ENCODE measurements around the gene CLEC11A.
"Not testable (repeated sequence)": the region's sequence is repeated elsewhere in the genome, so short reads cannot be mapped to it uniquely, and the experiment has no call there.

The CLEC11A gene

GRCh38 chr19:50741179-50741933, 18.2 kb downstream of the CLEC11A start:
- Mint-ChIP-seq H3K4me1 (ENCODE audit: low read depth) (no peaks in the 10 kb centered on the region), H3K36me3 (ENCODE audit: low read depth) (no peaks in the 10 kb centered on the region), H3K9me3 (no peaks in the 10 kb centered on the region), H3K27me3 (peaks cover 28% of the 10 kb centered on the region), H3K4me3 (no peak overlapping the region), H3K27ac (no peak overlapping the region)
- intact Hi-C loops (cut with micrococcal nuclease) = no loop called here

GRCh38 chr19:50743537-50743936, 20.4 kb downstream of the CLEC11A start:
- Mint-ChIP-seq H3K4me1 (ENCODE audit: low read depth) (no peaks in the 10 kb centered on the region), H3K4me3 (no peak overlapping the region), H3K9me3 (no peaks in the 10 kb centered on the region), H3K36me3 (ENCODE audit: low read depth) (no peaks in the 10 kb centered on the region), H3K27ac (no peak overlapping the region), H3K27me3 (peaks cover 24% of the 10 kb centered on the region)
- intact Hi-C loops (cut with micrococcal nuclease) = no loop called here

GRCh38 chr19:50745221-50745620, 22.1 kb downstream of the CLEC11A start:
- Mint-ChIP-seq H3K4me1 (ENCODE audit: low read depth) (no peaks in the 10 kb centered on the region), H3K9me3 (no peaks in the 10 kb centered on the region), H3K36me3 (ENCODE audit: low read depth) (no peaks in the 10 kb centered on the region), H3K4me3 (no peak overlapping the region), H3K27ac (no peak overlapping the region), H3K27me3 (peaks cover 15% of the 10 kb centered on the region)
- intact Hi-C loops (cut with micrococcal nuclease) = no loop called here

GRCh38 chr19:50747141-50747540, 24.0 kb downstream of the CLEC11A start:
- H3K4me3 Mint-ChIP-seq; H3K4me1 Mint-ChIP-seq (ENCODE audit: low read depth); H3K9me3 Mint-ChIP-seq; H3K27me3 Mint-ChIP-seq; H3K27ac Mint-ChIP-seq; H3K36me3 Mint-ChIP-seq (ENCODE audit: low read depth); intact Hi-C loops (cut with micrococcal nuclease): not testable (repeated sequence)

GRCh38 chr19:50749490-50749889, 26.3 kb downstream of the CLEC11A start:
- Mint-ChIP-seq H3K27me3 (peaks cover 4% of the 10 kb centered on the region), H3K4me3 (no peak overlapping the region), H3K9me3 (no peaks in the 10 kb centered on the region), H3K4me1 (ENCODE audit: low read depth) (no peaks in the 10 kb centered on the region), H3K27ac (no peak overlapping the region), H3K36me3 (ENCODE audit: low read depth) (no peaks in the 10 kb centered on the region)
- intact Hi-C loops (cut with micrococcal nuclease) = no loop called here

- Mint-ChIP-seq H3K4me3 (no peak overlapping the region), H3K4me1 (ENCODE audit: low read depth) (no peaks in the 10 kb centered on the region), H3K27ac (no peak overlapping the region), H3K27me3 (peaks cover 4% of the 10 kb centered on the region), H3K9me3 (no peaks in the 10 kb centered on the region), H3K36me3 (ENCODE audit: low read depth) (no peaks in the 10 kb centered on the region)
- intact Hi-C loops (cut with micrococcal nuclease) = no loop called here
Observed at GRCh38 chr19:50750010-50750409, 26.8 kb downstream of the CLEC11A start.

- no peak overlapping the region for H3K27ac Mint-ChIP-seq
- H3K36me3 Mint-ChIP-seq (ENCODE audit: low read depth) = no peaks in the 10 kb centered on the region
- H3K4me3 Mint-ChIP-seq = no peak overlapping the region
- intact Hi-C loops (cut with micrococcal nuclease) = no loop called here
- no peaks in the 10 kb centered on the region for H3K9me3 Mint-ChIP-seq
- H3K27me3 Mint-ChIP-seq = peaks cover 10% of the 10 kb centered on the region
- H3K4me1 Mint-ChIP-seq (ENCODE audit: low read depth) = no peaks in the 10 kb centered on the region
Observed at GRCh38 chr19:50753879-50754278, 30.7 kb downstream of the CLEC11A start.

GRCh38 chr19:50756244-50756643, 33.1 kb downstream of the CLEC11A start:
- H3K4me1 Mint-ChIP-seq (ENCODE audit: low read depth); H3K4me3 Mint-ChIP-seq; H3K27me3 Mint-ChIP-seq; H3K9me3 Mint-ChIP-seq; H3K27ac Mint-ChIP-seq; H3K36me3 Mint-ChIP-seq (ENCODE audit: low read depth); intact Hi-C loops (cut with micrococcal nuclease): not testable (repeated sequence)

GRCh38 chr19:50757624-50758023, 34.5 kb downstream of the CLEC11A start:
- H3K4me1 Mint-ChIP-seq (ENCODE audit: low read depth); H3K9me3 Mint-ChIP-seq; H3K4me3 Mint-ChIP-seq; H3K36me3 Mint-ChIP-seq (ENCODE audit: low read depth); H3K27ac Mint-ChIP-seq; intact Hi-C loops (cut with micrococcal nuclease); H3K27me3 Mint-ChIP-seq: not testable (repeated sequence)

- H3K4me1 Mint-ChIP-seq (ENCODE audit: low read depth); H3K9me3 Mint-ChIP-seq; H3K4me3 Mint-ChIP-seq; H3K36me3 Mint-ChIP-seq (ENCODE audit: low read depth); H3K27me3 Mint-ChIP-seq; intact Hi-C loops (cut with micrococcal nuclease); H3K27ac Mint-ChIP-seq: not testable (repeated sequence)
Observed at GRCh38 chr19:50759076-50759475, 35.9 kb downstream of the CLEC11A start.

- Mint-ChIP-seq H3K9me3 (peaks cover 6% of the 10 kb centered on the region), H3K27me3 (peaks cover 9% of the 10 kb centered on the region), H3K4me3 (no peak overlapping the region), H3K27ac (no peak overlapping the region), H3K4me1 (ENCODE audit: low read depth) (no peaks in the 10 kb centered on the region), H3K36me3 (ENCODE audit: low read depth) (no peaks in the 10 kb centered on the region)
- intact Hi-C loops (cut with micrococcal nuclease) = no loop called here
Observed at GRCh38 chr19:50759886-50760285, 36.7 kb downstream of the CLEC11A start.

- intact Hi-C loops (cut with micrococcal nuclease); H3K27ac Mint-ChIP-seq; H3K4me1 Mint-ChIP-seq (ENCODE audit: low read depth); H3K27me3 Mint-ChIP-seq; H3K4me3 Mint-ChIP-seq; H3K9me3 Mint-ChIP-seq; H3K36me3 Mint-ChIP-seq (ENCODE audit: low read depth): not testable (repeated sequence)
Observed at GRCh38 chr19:50761501-50761900, 38.3 kb downstream of the CLEC11A start.

- not testable (repeated sequence) for H3K4me1 Mint-ChIP-seq (ENCODE audit: low read depth); H3K4me3 Mint-ChIP-seq
Observed at GRCh38 chr19:50763521-50763920, 40.4 kb downstream of the CLEC11A start.

GRCh38 chr19:50764409-50764808, 41.2 kb downstream of the CLEC11A start:
- H3K4me3 Mint-ChIP-seq = no peak overlapping the region
- peaks cover 6% of the 10 kb centered on the region for H3K9me3 Mint-ChIP-seq
- no peaks in the 10 kb centered on the region for H3K36me3 Mint-ChIP-seq (ENCODE audit: low read depth)
- intact Hi-C loops (cut with micrococcal nuclease) = no loop called here
- peaks cover 6% of the 10 kb centered on the region for H3K27me3 Mint-ChIP-seq
- H3K4me1 Mint-ChIP-seq (ENCODE audit: low read depth) = no peaks in the 10 kb centered on the region
- no peak overlapping the region for H3K27ac Mint-ChIP-seq

More at GRCh38 chr19:50763521-50763920, 40.4 kb downstream of the CLEC11A start:
- H3K9me3 Mint-ChIP-seq; H3K36me3 Mint-ChIP-seq (ENCODE audit: low read depth); H3K27me3 Mint-ChIP-seq; intact Hi-C loops (cut with micrococcal nuclease); H3K27ac Mint-ChIP-seq: not testable (repeated sequence)

- H3K27ac Mint-ChIP-seq; H3K4me1 Mint-ChIP-seq (ENCODE audit: low read depth); H3K36me3 Mint-ChIP-seq (ENCODE audit: low read depth); H3K27me3 Mint-ChIP-seq; H3K9me3 Mint-ChIP-seq; intact Hi-C loops (cut with micrococcal nuclease); H3K4me3 Mint-ChIP-seq: not testable (repeated sequence)
Observed at GRCh38 chr19:50766746-50767145, 43.6 kb downstream of the CLEC11A start.

Measured in dendritic cell treated with granulocyte-macrophage colony-stimulating factor and Interleukin-4, amounts not matched to agents 40 ng/mL and 50 ng/mL, for 4 days (primary cell).